Renal cortex interstitium (tissue), 11 donors: ENCODE results near the gene UBA3. TPM values are rescaled to one million over a fixed set of nuclear protein-coding genes. Genes with fewer than 3 reads are reported as not detected.

Experiments
- DNase-seq, 11 donors: peaks; one replicate each; pipeline ENCODE4 v3.0.0-alpha.2; 2013; ENCODE audit warnings: low read depth in 9 of 11, low spot score in 4 of 11; ENCODE audit errors: extremely low read depth in 1 of 11
- polyA plus RNA-seq, 3 donors: library from polyadenylated mRNA; unstranded; fragments of 120-200 nt; gene quantifications; one replicate each; pipeline ENCODE4 v1.2.1, GENCODE V29; 2013; ENCODE audit not compliant: insufficient read length in 3 of 3

The UBA3 gene
- polyA plus RNA-seq, 3 donors, result 67.2 to 78.5 (median 76.8) TPM

GRCh38 chr3:69085168-69085832 is 5.1 kb upstream of the UBA3 start:
- DNase-seq, result no peak

DNA sequence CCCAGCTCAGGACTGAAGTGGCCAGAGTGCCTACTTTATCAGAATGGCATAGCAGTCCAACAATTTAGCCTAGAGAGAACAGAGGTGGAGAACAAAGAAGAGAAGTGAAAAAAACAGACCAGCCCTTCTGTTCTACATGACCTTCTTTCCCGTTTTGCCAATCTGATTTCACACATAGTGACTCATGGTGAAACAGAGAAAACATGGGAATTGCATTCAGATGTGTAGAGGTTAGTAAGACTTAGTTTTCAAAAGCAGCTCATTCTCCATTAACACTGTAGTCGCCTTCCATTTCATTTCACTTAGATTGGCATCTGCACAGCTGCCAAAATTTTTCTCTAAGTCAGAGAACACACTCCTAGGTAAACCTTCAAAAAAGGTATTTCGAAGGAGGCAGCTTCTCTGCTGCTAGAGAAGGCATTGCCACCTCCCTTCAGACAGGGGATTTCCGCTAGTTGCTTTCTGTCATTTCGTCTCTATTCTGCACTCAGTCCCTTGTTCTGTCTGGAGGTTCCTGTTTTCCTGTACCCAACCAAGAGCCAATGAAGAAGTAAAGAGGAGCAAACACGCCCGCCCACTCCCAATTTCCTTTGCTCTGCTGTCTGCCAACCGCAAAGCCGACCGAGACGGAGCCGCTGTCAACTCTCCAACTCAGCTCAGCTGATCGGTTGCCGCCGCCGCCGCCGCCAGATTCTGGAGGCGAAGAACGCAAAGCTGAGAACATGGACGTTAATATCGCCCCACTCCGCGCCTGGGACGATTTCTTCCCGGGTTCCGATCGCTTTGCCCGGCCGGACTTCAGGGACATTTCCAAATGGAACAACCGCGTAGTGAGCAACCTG is 4.4 kb upstream of the UBA3 start, which contains the start of gene ARL6IP5:
ARL6IP5 (plus strand) TSS at position 612 of the 842 bp plus-strand sequence; CDS start at position 723, 111 bp downstream.
- peak in 10 of 11 donors; percentile 61 to 89 (median 84) for DNase-seq

DNA sequence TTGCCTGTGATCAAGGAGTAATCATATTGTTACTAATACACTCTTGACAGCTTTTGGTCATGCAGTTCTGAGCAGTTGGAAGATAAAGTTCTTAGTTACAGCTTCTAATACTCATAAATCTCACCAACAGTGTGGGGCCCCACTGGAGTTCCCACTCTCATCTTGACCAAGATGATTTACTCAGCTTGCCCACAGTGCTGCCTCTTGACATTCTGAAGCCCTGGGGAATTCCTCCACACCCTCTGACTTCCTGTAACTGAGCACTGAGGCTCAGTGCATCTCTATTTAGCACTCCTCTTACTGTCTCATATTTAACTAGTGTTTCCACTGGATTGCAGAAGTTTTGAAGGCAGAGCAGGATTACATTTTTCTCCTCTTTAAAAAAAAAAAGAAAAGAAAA is 2.6 kb upstream of the UBA3 start:
- peak in 1 of 11 donors; percentile 18 for DNase-seq

- DNase-seq, result no peak
Observed at GRCh38 chr3:69082361-69082760, 2.2 kb upstream of the UBA3 start.

DNA sequence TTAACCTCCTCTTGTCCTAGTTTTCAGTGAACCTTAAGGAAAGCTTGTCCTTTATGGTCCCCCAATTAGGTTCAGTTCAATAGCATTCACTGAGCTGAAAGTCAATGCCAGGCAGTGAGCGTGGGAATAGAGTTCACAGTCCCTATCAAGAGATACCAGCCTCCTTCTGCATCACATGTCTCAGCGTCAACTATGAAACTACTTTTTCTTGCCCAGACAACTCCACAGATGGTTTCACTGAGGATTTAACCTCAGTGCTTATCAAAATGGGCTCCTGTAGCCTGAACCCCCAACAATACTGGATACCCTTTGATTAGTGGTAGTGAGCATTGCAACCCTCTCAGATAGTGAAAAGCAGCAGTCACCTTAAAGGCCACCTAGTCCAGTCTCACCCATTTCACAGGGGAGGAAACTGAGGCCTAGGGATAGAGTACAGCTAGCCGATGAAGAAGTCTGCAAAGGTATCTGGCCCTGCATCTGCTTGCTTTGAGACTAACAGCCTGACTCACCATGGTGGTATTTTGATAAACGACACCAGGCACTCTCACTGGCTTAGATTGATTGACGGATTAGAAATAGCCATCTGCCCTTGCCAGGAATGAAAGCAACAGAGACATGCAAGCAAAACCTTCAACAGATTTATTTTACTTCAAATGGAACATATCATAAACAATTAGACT is 1.6 kb upstream of the UBA3 start:
- no peak for DNase-seq

- DNase-seq, result peak in 1 of 11 donors; percentile 7
Observed at GRCh38 chr3:69079269-69080159, 651 bp downstream of the UBA3 start.

GRCh38 chr3:69072928-69073327 is 7.2 kb downstream of the UBA3 start:
- no peak for DNase-seq

DNA sequence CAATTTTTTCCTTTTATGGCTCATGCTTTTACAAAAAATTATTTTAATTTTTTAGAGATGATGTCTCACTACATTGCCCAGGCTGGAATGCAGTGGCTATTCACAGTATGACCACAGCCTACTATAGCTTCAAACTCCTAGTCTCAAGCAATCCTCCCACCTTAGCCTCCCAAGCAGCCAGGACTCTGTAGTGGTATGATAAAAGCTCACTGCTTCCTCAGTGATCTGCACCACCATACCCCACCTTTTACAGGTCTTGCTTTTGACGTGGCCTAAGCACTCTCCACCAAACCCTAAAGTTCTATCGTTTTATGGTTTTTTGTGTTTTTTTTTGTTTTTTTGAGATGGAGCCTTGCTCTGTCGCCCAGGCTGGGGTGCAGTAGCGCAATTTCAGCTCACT is 14.0 kb downstream of the UBA3 start:
- DNase-seq, result no peak

GRCh38 chr3:69065318-69065964 is 14.7 kb downstream of the UBA3 start:
- DNase-seq, result no peak

- no peak for DNase-seq
Observed at GRCh38 chr3:69063636-69064035, 16.5 kb downstream of the UBA3 start.

GRCh38 chr3:69059688-69060087 is 20.5 kb downstream of the UBA3 start:
- no peak for DNase-seq

DNA sequence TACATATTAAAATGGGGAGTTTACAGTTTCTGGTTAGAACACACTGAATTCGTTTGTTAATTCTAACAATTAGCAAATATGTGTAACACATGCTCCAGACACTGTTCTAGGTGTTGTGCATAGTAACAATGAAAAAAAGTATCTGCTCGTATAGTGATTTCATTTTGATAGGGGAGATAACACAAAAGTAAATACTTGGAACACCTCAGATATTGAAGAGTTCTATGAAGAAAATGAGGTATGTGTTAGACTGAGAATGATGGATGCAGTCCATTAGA is 21.3 kb downstream of the UBA3 start:
- DNase-seq, result no peak

DNA sequence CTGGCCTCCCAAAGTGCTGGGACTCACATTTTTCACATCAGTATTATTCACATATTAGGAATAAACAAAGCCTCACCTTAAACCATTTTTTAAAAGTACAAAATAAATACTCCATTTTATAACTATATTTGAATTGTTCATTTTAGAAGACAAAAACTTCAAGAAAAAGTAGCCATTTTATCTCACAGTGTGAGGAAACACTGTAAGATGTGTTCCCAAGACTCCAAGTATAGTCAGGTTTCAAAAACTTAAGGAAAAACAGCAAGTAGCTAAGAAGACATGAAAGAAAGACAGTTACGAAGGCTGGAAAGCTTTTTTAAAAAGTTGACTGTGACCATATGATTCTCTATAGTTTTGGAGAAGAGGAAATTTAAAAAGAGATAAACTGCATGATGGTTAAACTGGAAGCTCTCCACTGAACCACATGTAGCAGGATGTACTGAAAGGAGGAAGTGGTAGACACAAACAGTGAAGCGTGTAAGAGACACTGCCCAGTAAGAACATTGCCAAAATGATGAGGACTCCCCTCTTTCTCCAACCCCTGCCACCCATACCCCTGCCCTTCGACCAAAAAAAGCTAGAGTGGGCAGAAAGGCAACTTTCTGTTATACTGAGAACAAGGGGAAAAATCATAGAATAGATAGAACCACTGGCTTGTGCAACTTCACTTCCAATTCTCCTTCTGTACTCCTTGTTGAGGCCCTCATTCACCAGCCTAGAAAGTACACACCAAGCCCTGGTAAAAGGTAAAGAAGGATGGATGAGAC is 21.8 kb downstream of the UBA3 start:
- DNase-seq, result no peak

DNA sequence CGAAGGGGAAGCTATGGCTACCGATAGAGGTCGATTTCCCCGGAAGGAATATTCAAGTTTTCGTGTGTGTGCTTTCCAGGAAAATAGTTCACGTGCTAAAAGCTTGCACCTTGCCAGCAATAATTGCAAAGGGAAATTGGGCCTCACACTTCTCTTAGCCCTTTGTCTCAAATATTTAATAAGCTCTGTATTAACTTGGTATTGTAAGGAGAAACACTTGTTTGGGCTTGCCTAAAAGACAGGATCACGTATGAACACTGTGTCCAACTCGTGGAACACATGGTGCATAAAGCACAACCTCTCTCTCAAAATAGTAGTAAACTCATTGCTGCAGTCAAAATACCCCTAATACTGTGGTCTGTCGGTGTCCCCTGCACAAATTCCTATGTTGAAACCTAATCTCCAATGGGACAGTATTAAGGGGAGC is 27.7 kb downstream of the UBA3 start:
- DNase-seq, result peak in 2 of 11 donors; percentile 2

- peak; percentile 98 to 99 (median 98) for DNase-seq
Observed at GRCh38 chr3:69051756-69052471, 28.3 kb downstream of the UBA3 start, which contains the start of gene TMF1. Gene TMF1 (minus strand): TSS chr3:69052333. CDS start chr3:69052086, 247 bp downstream.

- DNase-seq, result no peak
Observed at GRCh38 chr3:69048990-69049389, 31.2 kb downstream of the UBA3 start.

- DNase-seq, result no peak
Observed at GRCh38 chr3:69044608-69045007, 35.6 kb downstream of the UBA3 start.
